GM21447 (cell line): ENCODE measurements around the gene RTKN2.
"Not testable (repeated sequence)": the region's sequence is repeated elsewhere in the genome, so short reads cannot be mapped to it uniquely, and the experiment has no call there.

Experiments
- ATAC-seq: cut with Tn5 transposase; IDR thresholded peaks from one replicate; pipeline ENCODE4 v1.9.1; 2021; ENCODE audit not compliant: unreplicated experiment

RTKN2 gene

GRCh38 chr10:62268399-62269114 is at the start of gene RTKN2:
Gene RTKN2 (minus strand): TSS chr10:62268844. CDS start chr10:62268610, 234 bp downstream.
- peak; percentile 67 for ATAC-seq

- ATAC-seq = no peak
These were observed 48.6 kb upstream of the RTKN2 start for GRCh38 chr10:62317257-62317656.

- ATAC-seq = no peak
These were observed 40.6 kb upstream of the RTKN2 start for GRCh38 chr10:62309254-62309653.

- ATAC-seq = no peak
These were observed 39.5 kb upstream of the RTKN2 start for GRCh38 chr10:62308101-62308500.

- ATAC-seq = no peak
These were observed 39.0 kb upstream of the RTKN2 start for GRCh38 chr10:62307635-62308034.

GRCh38 chr10:62306663-62307062 is 38.0 kb upstream of the RTKN2 start:
- no peak for ATAC-seq

- no peak for ATAC-seq
These were observed 37.2 kb upstream of the RTKN2 start for GRCh38 chr10:62305813-62306212.

GRCh38 chr10:62303922-62304321 is 35.3 kb upstream of the RTKN2 start:
- no peak for ATAC-seq

- no peak for ATAC-seq
These were observed 34.1 kb upstream of the RTKN2 start for GRCh38 chr10:62302760-62303159.

GRCh38 chr10:62297857-62298256 is 29.2 kb upstream of the RTKN2 start:
- ATAC-seq = no peak

GRCh38 chr10:62284221-62284620 is 15.6 kb upstream of the RTKN2 start:
- ATAC-seq = no peak

- ATAC-seq = not testable (repeated sequence)
These were observed 12.7 kb upstream of the RTKN2 start for GRCh38 chr10:62281348-62281747.

- not testable (repeated sequence) for ATAC-seq
These were observed 11.7 kb upstream of the RTKN2 start for GRCh38 chr10:62280392-62280791.

GRCh38 chr10:62278441-62278910 is 9.8 kb upstream of the RTKN2 start:
- ATAC-seq = no peak

- no peak for ATAC-seq
These were observed 9.3 kb upstream of the RTKN2 start for GRCh38 chr10:62277971-62278370.

- no peak for ATAC-seq
These were observed 1.4 kb upstream of the RTKN2 start for GRCh38 chr10:62270020-62270419.

GRCh38 chr10:62268027-62268398 is 631 bp downstream of the RTKN2 start:
- ATAC-seq = no peak

- ATAC-seq = no peak
These were observed 2.0 kb downstream of the RTKN2 start for GRCh38 chr10:62266611-62267010.

GRCh38 chr10:62266147-62266546 is 2.5 kb downstream of the RTKN2 start:
- ATAC-seq = no peak

- ATAC-seq = no peak
These were observed 3.8 kb downstream of the RTKN2 start for GRCh38 chr10:62264702-62265436.

GRCh38 chr10:62264126-62264525 is 4.5 kb downstream of the RTKN2 start:
- no peak for ATAC-seq

GRCh38 chr10:62261666-62262065 is 7.0 kb downstream of the RTKN2 start:
- no peak for ATAC-seq
